GM18505 (cell line): ENCODE data around the gene MAGED4.
"Not testable (repeated sequence)": the region's sequence is repeated elsewhere in the genome, so short reads cannot be mapped to it uniquely, and the experiment has no call there.

ENCODE experiments used
- ATAC-seq: cut with Tn5 transposase; IDR thresholded peaks from one replicate; pipeline ENCODE4 v1.9.1; 2021; ENCODE audit not compliant: unreplicated experiment
- POLR2A ChIP-seq: IDR thresholded peaks from 4 replicates; pipeline ENCODE4 v1.6.1; 2011; ENCODE audit warnings: borderline replicate concordance; ENCODE audit not compliant: insufficient read depth, insufficient read length; ENCODE audit errors: extremely low read depth

MAGED4 gene, protein sequence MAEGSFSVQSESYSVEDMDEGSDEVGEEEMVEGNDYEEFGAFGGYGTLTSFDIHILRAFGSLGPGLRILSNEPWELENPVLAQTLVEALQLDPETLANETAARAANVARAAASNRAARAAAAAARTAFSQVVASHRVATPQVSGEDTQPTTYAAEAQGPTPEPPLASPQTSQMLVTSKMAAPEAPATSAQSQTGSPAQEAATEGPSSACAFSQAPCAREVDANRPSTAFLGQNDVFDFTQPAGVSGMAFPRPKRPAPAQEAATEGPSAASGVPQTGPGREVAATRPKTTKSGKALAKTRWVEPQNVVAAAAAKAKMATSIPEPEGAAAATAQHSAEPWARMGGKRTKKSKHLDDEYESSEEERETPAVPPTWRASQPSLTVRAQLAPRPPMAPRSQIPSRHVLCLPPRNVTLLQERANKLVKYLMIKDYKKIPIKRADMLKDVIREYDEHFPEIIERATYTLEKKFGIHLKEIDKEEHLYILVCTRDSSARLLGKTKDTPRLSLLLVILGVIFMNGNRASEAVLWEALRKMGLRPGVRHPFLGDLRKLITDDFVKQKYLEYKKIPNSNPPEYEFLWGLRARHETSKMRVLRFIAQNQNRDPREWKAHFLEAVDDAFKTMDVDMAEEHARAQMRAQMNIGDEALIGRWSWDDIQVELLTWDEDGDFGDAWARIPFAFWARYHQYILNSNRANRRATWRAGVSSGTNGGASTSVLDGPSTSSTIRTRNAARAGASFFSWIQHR

DNA sequence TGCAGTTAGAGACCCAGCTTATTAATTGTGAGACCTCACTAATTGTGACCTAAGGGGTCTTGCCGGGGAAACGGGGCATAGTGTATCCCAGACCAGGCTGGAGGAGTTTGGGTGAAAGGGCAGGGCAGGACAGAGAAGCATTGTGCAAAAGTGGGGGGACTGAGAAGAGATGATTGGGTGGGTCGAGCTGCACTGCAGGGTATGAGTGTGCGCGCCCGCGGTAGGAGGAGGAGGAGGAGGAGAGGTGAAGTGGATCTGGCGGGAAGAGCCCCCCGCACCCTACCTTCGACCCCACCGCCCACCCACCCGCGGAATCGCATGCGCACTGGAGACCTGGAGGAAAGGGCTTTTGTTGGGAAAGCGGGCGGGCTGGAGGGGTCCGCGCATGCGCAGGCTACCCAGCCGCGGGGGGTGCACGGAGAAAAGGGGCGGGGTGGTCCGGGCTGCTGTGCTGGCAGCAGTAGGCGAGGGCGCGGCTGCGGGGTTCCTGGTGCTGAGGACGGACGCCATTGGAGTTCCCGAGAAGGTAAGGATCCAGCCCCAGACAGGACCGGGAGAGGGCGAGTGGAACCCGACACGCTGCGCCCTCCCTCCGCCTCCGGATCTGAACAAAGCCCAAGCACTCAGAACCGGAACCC, at the start of gene MAGED4:
Gene MAGED4 (plus strand): TSS at position 449 of the 638 bp plus-strand sequence. CDS start 1,035 bp downstream, outside the sequence.
- not testable (repeated sequence) for ATAC-seq

DNA sequence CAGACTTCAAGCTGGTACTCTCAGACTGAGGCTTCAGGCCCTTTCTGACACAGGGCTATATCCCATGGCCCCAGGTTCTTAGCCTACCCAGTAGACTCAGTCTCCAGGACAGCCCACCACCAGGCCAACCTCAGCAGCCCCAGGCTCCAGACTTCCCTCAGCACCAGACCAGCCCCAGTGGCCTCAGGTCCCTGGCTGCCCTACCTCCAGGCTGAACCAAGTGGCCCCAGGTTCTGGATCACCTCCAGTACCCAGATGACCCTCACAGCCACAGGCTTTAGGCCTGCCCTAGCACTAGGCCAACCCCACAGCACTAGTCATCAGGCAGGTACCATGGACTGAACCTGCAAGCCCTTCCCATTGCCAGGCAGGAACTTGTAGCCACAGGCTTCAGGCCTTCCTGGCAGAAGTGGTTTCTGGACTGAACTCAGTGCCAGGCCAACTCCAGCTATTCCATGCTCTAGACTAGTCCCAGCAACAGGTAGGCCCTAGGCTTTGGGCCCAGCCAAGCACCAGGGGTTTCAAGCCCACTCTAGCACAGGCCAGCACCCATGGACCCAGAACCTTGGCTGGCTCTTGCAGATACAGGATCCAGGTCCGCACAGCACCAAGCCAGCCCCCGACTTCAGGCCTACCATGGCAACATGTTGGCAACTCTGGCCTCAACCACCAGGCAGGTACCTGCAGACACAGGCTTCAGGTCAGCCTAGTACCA, 45.7 kb upstream of the MAGED4 start:
- ATAC-seq: no peak
- no peak for TF ChIP-seq POLR2A

DNA sequence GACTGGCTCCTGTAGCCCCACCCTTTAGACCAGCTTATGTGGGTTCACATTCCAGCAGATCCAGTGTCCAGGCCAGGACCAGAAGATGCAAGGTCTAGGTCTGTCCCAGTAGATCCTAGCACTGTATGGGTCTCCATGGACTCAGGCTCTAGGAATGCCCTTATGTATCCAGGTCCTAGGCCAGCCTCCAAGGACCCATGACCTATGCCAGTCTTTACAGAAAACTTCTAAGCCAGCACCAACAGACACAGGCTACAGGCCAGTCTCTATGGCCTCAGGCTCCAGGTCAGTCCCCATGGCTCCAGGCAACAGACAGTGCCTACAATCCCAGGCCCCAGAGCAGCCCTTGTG, 45.2 kb upstream of the MAGED4 start:
- ATAC-seq: no peak
- TF ChIP-seq POLR2A: no peak

DNA sequence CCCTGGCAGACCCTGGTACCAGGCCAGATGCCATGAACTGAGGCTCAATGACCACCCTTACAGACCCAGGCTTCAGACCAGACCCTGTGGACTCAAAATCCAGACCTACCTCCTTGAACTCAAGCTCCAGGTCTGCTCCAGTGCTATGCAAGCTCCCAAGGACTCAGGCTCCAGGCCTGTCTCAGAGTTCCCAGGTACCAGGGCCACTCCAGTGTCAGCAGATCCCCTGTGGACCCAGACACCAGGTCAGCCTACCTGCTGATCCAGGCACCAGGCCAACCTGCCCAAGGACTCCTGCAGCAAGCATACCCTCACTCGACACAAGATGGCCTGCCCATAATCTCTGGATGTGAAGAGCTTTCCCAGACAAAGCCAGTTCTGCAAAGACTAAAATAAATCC, 44.7 kb upstream of the MAGED4 start:
- no peak for TF ChIP-seq POLR2A
- ATAC-seq: no peak

DNA sequence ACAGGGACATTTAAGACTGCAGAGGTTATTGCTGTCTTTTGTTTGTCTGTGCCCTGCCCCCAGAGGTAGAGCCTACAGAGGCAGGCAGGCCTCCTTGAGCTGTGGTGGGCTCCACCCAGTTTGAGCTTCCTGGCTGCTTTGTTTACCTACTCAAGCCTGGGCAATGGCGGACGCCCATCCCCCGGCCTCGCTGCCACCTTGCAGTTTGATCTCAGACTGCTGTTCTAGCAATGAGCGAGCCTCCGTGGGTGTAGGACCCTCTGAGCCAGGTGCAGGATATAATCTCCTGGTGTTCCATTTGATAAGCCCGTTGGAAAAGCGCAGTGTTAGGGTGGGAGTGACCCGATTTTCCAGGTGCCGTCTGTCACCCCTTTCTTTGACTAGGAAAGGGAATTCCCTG, 34.0 kb upstream of the MAGED4 start:
- not testable (repeated sequence) for ATAC-seq

DNA sequence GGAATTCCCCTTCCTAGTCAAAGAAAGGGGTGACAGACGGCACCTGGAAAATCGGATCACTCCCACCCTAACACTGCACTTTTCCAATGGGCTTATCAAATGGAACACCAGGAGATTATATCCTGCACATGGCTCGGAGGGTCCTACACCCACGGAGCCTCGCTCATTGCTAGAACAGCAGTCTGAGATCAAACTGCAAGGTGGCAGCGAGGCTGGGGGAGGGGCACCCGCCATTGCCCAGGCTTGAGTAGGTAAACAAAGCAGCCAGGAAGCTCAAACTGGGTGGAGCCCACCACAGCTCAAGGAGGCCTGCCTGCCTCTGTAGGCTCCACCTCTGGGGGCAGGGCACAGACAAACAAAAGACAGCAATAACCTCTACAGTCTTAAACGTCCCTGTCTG, 24.5 kb upstream of the MAGED4 start:
- not testable (repeated sequence) for ATAC-seq

DNA sequence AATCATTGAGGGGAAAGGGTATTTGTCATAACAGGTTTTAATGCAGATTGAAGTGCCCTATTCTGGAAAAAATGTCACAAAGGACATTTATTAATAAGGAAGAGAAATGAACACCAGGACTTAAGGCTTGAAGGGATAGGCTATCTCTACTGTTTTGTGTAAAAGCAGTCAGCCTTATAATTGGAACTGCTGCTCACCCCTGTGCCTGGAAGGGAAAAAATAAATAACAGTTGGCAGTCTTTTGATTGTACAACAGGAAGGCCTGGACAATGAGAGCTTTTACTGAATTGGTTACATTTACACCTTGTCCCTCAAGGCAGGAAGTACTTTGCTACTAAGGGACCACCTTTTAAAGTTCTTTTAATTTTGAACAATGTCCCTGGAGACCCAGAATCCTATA, 17.8 kb upstream of the MAGED4 start:
- TF ChIP-seq POLR2A: no peak
- no peak for ATAC-seq

DNA sequence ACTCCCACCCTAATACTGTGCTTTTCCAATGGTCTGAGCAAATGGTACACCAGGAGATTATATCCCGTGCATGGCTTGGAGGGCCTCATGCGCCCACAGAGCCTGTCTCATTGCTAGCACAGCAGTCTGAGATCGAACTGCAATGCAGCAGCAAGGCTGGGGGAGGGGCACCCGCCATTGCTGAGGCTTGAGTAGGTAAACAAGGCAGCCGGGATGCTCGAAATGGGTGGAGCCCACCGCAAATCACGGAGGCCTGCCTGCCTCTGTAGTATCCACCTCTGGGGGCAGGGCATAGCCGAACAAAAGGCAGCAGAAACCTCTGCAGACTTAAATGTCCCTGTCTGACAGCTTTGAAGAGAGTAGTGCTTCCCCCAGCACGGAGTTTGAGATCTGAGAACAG, 13.6 kb upstream of the MAGED4 start:
- not testable (repeated sequence) for ATAC-seq

DNA sequence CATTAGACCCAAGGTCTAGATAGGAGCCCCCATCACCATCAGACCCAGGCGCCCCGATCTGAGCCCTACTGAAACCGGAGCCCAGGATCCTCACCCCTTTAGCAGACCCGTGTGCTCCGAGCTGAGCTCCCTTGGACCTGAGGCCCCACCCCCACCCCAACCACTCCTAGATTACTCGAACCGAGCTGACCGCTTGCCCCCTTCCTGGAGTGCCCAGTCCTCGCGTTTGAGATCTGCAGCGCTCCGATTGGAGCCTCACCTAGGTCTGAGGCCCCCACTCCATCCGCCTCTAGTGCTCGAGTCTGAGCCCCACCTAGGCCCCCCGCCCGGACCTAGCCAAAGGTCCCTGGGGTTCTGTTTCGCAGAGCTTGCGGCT, 378 bp downstream of the MAGED4 start:
- not testable (repeated sequence) for ATAC-seq

DNA sequence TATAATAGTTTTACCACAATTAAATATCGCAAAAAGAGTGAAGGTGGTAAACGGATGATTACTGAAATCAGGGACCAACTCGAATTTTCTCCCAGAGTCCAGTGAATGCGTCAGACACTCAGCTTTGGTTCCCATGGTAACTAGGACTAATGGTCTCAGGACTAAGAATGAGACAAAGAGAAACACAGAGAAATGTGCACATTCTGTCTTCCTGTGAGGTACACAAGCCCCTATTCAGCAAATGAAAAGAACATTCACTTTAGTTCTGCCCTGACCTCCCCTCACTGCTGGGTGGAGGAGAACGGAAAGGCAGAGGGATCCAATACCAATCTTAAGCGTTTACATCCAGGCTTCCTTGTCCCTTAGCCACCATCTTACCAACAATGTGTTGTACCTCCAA, 26.7 kb downstream of the MAGED4 start:
- not testable (repeated sequence) for ATAC-seq

DNA sequence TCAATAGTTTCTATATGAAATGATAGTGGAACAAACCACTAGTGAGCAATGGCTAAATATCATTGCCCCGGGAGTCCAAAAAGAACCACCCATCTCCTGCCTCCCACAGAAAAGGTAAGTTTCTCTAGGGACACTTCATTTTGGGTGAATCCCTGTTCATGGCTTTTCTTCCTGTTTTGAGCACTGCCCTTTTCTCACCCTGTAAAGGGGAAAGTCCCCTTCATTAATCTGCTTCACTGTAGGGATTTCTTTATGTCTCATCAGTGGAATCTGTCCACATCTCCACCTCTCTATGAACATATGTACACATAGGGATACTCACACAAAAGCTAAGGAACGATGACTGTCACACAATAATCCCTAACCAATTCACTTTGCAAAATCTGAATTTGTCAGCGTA, 28.6 kb downstream of the MAGED4 start:
- no peak for TF ChIP-seq POLR2A
- no peak for ATAC-seq

DNA sequence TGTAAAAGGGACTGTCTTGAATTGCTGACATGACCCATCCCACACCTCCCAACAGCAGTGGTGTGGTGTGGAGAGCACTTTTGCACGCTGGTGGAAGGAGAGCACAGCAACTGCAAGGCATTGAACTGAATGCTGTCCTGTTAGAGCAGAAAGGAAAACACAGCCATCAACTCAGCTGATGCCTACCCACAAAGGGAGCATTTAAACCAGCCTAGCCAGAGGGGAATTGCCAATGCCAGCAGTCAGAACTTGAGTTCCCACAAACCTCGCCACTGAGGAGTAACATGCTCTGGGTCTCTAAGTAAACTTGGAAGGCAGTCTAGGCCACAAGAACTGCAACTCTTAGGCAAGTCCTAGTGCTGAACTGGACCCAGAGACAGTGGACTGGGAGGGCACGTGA, 31.9 kb downstream of the MAGED4 start:
- ATAC-seq: no peak
- no peak for TF ChIP-seq POLR2A

DNA sequence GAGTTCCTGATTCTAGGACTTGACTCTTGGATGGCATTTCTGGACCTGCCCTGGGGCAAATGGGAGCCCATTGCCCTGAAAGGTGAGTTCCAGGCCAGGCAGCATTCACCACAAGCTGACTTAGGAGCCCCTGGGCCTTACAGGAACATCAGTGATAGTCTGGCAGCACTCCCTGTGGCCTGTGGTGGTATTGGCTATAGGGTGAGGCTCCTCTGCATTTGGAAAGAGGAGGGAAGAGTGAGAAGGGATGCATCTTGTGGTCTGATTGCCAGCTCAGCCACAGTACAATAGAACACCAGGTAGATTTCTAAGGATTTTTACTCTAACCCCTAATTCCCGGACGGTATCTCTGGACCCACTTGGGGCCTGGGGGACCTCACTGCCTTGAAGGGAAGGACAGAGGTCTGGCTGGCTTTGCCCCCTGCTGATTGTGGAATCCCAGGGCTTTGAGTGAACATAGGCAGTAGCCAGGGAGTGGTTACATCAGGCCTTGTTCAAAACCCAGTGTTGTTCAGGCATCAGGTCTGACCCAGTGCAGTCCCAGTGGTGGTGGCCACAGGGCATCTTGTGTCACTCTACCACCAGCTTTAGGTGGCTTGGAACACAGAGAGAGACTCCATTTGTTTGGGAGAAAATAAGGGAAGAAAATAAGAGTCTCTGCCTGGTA, 32.9 kb downstream of the MAGED4 start:
- TF ChIP-seq POLR2A: no peak
- ATAC-seq: no peak

DNA sequence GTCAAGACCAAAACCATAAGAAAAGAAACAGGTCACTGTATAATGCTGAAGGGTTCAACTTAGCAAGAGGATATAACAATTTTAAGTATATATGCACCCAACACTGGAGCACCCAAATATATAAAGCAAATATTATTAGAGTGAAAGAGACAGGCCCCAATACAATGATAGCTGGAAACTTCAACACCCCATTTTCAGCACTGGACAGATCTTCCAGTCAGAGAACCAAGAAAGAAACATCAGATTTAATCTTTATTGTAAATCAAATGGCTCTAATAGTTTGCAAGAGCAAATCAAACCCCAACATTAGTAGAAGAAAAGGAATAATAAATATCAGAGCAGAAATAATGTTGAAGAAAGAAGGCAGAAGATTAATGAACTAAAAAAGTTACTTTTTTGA, 36.2 kb downstream of the MAGED4 start:
- no peak for ATAC-seq
- no peak for TF ChIP-seq POLR2A
